ENCODE data around the gene FN1.

GRCh38 chr2:215396595-215397313, 39.1 kb downstream of the FN1 start:
- TF ChIP-seq ETV6 (CRISPR knock-in tag; IDR thresholded peaks at IDR 0.05) (no peak), CREM (CRISPR knock-in tag; IDR thresholded peaks at IDR 0.05) (no peak), RORB (CRISPR knock-in tag; IDR thresholded peaks at IDR 0.05) (no peak), FOXK1 (CRISPR knock-in tag; IDR thresholded peaks at IDR 0.05) (no peak), SP1 (CRISPR knock-in tag; conservative IDR thresholded peaks at IDR 0.05) (no peak), SMAD3 (CRISPR knock-in tag; IDR thresholded peaks at IDR 0.05; ENCODE audit: borderline replicate concordance) (no peak), ZNF317 (CRISPR knock-in tag; IDR thresholded peaks at IDR 0.05; ENCODE audit: borderline replicate concordance, low read depth) (no peak), ATF1 (CRISPR knock-in tag; IDR thresholded peaks at IDR 0.05) (no peak), FOXP1 (CRISPR knock-in tag; IDR thresholded peaks at IDR 0.05; ENCODE audit: borderline replicate concordance) (no peak)
- TF ChIP-seq, protein P1, sequence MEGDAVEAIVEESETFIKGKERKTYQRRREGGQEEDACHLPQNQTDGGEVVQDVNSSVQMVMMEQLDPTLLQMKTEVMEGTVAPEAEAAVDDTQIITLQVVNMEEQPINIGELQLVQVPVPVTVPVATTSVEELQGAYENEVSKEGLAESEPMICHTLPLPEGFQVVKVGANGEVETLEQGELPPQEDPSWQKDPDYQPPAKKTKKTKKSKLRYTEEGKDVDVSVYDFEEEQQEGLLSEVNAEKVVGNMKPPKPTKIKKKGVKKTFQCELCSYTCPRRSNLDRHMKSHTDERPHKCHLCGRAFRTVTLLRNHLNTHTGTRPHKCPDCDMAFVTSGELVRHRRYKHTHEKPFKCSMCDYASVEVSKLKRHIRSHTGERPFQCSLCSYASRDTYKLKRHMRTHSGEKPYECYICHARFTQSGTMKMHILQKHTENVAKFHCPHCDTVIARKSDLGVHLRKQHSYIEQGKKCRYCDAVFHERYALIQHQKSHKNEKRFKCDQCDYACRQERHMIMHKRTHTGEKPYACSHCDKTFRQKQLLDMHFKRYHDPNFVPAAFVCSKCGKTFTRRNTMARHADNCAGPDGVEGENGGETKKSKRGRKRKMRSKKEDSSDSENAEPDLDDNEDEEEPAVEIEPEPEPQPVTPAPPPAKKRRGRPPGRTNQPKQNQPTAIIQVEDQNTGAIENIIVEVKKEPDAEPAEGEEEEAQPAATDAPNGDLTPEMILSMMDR (IDR thresholded peaks at IDR 0.05) = no peak
- TF ChIP-seq, protein P2, sequence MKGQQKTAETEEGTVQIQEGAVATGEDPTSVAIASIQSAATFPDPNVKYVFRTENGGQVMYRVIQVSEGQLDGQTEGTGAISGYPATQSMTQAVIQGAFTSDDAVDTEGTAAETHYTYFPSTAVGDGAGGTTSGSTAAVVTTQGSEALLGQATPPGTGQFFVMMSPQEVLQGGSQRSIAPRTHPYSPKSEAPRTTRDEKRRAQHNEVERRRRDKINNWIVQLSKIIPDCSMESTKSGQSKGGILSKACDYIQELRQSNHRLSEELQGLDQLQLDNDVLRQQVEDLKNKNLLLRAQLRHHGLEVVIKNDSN (CRISPR knock-in tag; IDR thresholded peaks at IDR 0.05) = no peak

Data from WTC11 (cell line).